ENCODE measurements around the gene IFITM5.

Gene IFITM5

GRCh38 chr11:255176-255575 is 44.1 kb downstream of the IFITM5 start:
- peaks cover 34% of the 10 kb centered on the region for H3K36me3 ChIP-seq
- H3K27me3 ChIP-seq (ENCODE audit: insufficient read depth, low read depth, severe bottlenecking): no peaks in the 10 kb centered on the region
- DNase-seq: no peak
- TF ChIP-seq, protein P1, sequence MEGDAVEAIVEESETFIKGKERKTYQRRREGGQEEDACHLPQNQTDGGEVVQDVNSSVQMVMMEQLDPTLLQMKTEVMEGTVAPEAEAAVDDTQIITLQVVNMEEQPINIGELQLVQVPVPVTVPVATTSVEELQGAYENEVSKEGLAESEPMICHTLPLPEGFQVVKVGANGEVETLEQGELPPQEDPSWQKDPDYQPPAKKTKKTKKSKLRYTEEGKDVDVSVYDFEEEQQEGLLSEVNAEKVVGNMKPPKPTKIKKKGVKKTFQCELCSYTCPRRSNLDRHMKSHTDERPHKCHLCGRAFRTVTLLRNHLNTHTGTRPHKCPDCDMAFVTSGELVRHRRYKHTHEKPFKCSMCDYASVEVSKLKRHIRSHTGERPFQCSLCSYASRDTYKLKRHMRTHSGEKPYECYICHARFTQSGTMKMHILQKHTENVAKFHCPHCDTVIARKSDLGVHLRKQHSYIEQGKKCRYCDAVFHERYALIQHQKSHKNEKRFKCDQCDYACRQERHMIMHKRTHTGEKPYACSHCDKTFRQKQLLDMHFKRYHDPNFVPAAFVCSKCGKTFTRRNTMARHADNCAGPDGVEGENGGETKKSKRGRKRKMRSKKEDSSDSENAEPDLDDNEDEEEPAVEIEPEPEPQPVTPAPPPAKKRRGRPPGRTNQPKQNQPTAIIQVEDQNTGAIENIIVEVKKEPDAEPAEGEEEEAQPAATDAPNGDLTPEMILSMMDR (IDR thresholded peaks at IDR 0.05; ENCODE audit: low read depth, low read length): no peak
- H3K27ac ChIP-seq: no peak overlapping the region
- H3K4me3 ChIP-seq (ENCODE audit: low read depth, low read length): no peak overlapping the region
- no peaks in the 10 kb centered on the region for H3K9me3 ChIP-seq (ENCODE audit: severe bottlenecking)

DNA sequence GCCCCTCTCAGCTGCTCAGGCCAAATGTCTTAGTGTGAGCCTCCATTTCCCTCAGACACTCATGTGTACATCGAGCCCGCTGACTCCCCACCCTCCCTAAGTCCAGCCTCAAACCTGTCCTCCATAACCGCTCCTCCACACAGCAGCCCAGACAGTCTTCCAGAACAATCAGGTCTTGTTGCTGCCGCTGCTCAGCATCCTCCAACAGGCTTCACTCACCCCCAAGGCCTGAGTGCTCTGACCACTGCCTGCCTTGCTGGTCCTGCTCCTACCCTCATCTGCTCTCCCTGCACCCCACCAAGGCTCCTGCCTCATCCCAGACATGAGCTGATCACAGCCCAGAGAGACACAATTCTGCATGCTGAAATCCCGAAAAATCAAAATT is 45.4 kb downstream of the IFITM5 start:
- Histone ChIP-seq H3K27ac (no peak overlapping the region), H3K27me3 (ENCODE audit: insufficient read depth, low read depth, severe bottlenecking) (no peaks in the 10 kb centered on the region), H3K36me3 (peaks cover 41% of the 10 kb centered on the region), H3K4me3 (ENCODE audit: low read depth, low read length) (no peak overlapping the region), H3K9me3 (ENCODE audit: severe bottlenecking) (no peaks in the 10 kb centered on the region)
- TF ChIP-seq, protein P1 (IDR thresholded peaks at IDR 0.05; ENCODE audit: low read depth, low read length): no peak
- DNase-seq: no peak

DNA sequence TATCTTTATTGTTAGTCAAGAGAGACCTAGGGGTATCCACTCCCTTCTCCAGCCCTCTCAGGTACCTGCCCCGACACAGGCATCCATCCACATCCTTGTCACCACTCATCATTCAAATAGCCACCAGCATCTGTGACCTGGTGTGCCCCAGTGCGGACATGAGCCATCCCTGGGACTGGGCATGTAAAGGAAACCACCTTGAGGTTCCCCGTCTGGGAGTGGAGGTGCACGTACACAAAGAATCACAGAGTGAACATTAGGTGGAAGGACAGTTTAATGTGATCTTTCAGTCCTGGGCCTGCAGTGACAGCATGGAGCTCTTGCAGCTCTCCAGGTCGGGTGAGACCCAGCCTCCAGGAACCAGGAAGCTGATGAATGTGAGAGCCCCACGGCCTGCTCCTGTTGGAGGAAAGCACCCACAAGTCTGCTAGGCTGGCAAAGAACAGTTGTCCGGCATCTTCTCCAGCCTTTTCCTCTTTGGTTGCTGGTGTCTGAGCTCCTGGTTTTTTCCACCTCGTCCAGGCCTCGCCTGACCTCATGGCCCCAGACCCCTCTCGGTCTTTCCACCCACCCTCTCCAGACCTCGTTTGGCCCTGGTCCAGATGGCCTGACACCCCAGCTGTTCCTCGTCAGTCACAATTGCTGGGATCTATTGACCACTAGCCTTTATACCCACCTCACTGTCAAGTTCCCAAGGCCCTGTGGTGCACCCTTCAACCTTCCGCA is 46.0 kb downstream of the IFITM5 start:
- Histone ChIP-seq H3K4me3 (ENCODE audit: low read depth, low read length) (no peak overlapping the region), H3K27me3 (ENCODE audit: insufficient read depth, low read depth, severe bottlenecking) (no peaks in the 10 kb centered on the region), H3K27ac (no peak overlapping the region), H3K36me3 (peaks cover 47% of the 10 kb centered on the region), H3K9me3 (ENCODE audit: severe bottlenecking) (no peaks in the 10 kb centered on the region)
- DNase-seq: no peak
- TF ChIP-seq, protein P1 (IDR thresholded peaks at IDR 0.05; ENCODE audit: low read depth, low read length): no peak

DNA sequence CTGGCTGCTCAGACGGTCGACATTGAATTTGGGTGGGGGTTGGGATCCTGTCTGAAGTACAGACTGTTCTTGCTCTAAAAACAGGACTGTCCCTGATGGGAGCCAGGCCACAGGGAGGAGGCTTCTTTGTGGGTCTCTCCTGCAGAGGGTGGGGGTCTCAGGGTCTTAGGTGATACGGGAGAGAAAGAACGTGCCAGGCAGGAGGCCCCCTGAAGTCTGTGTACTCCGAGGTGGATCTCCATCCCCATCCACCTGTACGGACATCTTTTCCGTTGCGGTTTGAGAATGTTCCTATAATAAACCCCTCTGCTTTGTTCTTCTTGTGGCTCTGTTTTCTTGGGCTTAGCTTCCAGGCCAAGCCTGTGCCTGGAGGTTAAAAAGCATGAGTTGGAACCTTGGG is 46.7 kb downstream of the IFITM5 start:
- no peak for DNase-seq
- H3K27me3 ChIP-seq (ENCODE audit: insufficient read depth, low read depth, severe bottlenecking): no peaks in the 10 kb centered on the region
- no peak overlapping the region for H3K27ac ChIP-seq
- TF ChIP-seq, protein P1 (IDR thresholded peaks at IDR 0.05; ENCODE audit: low read depth, low read length): no peak
- H3K4me3 ChIP-seq (ENCODE audit: low read depth, low read length): no peak overlapping the region
- peaks cover 52% of the 10 kb centered on the region for H3K36me3 ChIP-seq
- H3K9me3 ChIP-seq (ENCODE audit: severe bottlenecking): no peaks in the 10 kb centered on the region

GRCh38 chr11:251550-251949 is 47.8 kb downstream of the IFITM5 start:
- TF ChIP-seq, protein P1 (IDR thresholded peaks at IDR 0.05; ENCODE audit: low read depth, low read length): peak; percentile 26; the same call in 1 of the 2 replicates
- peaks cover 63% of the 10 kb centered on the region for H3K36me3 ChIP-seq
- H3K9me3 ChIP-seq (ENCODE audit: severe bottlenecking): no peaks in the 10 kb centered on the region
- H3K27me3 ChIP-seq (ENCODE audit: insufficient read depth, low read depth, severe bottlenecking): no peaks in the 10 kb centered on the region
- no peak overlapping the region for H3K27ac ChIP-seq
- peak; percentile 55 for DNase-seq
- H3K4me3 ChIP-seq (ENCODE audit: low read depth, low read length): no peak overlapping the region
